Measurements from ENCODE around the gene GCGR. TPM values are rescaled to one million over a fixed set of nuclear protein-coding genes. Genes with fewer than 3 reads are reported as not detected.
A peak's percentile ranks its signal among the peaks of the same experiment; 100 is the strongest.

Gene GCGR
- polyA plus RNA-seq, 1 donor from 2014 or later, result not detected

- Mint-ChIP-seq H3K9me3 (no peaks in the 10 kb centered on the region), H3K36me3 (no peaks in the 10 kb centered on the region), H3K27ac (no peak overlapping the region), H3K4me3 (no peak overlapping the region), H3K4me1 (peaks cover 0 to 2% (median 0%) of the 10 kb centered on the region in 3 donors), H3K27me3 (peaks cover 13% of the 10 kb centered on the region)
Measured at GRCh38 chr17:81808778-81809555, 5.0 kb downstream of the GCGR start.

- H3K36me3 Mint-ChIP-seq, result no peaks in the 10 kb centered on the region
- no peaks in the 10 kb centered on the region for H3K9me3 Mint-ChIP-seq
- peaks cover 0 to 2% (median 0%) of the 10 kb centered on the region in 3 donors for H3K4me1 Mint-ChIP-seq
- H3K4me3 Mint-ChIP-seq, result no peak overlapping the region
- H3K27me3 Mint-ChIP-seq, result peaks cover 13% of the 10 kb centered on the region
- H3K27ac Mint-ChIP-seq, result no peak overlapping the region
Measured at GRCh38 chr17:81809556-81809998, 5.6 kb downstream of the GCGR start.

GRCh38 chr17:81810476-81810875 lies 6.5 kb downstream of the GCGR start:
- Mint-ChIP-seq H3K4me3 (no peak overlapping the region), H3K36me3 (no peaks in the 10 kb centered on the region), H3K9me3 (no peaks in the 10 kb centered on the region), H3K4me1 (peaks cover 0 to 2% (median 0%) of the 10 kb centered on the region in 3 donors), H3K27ac (no peak overlapping the region), H3K27me3 (peaks cover 10% of the 10 kb centered on the region)

- H3K27ac Mint-ChIP-seq, result no peak overlapping the region
- H3K4me3 Mint-ChIP-seq, result no peak overlapping the region
- H3K36me3 Mint-ChIP-seq, result no peaks in the 10 kb centered on the region
- H3K4me1 Mint-ChIP-seq, result peaks cover 0 to 3% (median 0%) of the 10 kb centered on the region in 3 donors
- no peaks in the 10 kb centered on the region for H3K9me3 Mint-ChIP-seq
- peaks cover 10% of the 10 kb centered on the region for H3K27me3 Mint-ChIP-seq
Measured at GRCh38 chr17:81810892-81811704, 7.1 kb downstream of the GCGR start.

GRCh38 chr17:81811705-81812570 lies 8.0 kb downstream of the GCGR start:
- H3K27ac Mint-ChIP-seq, result no peak overlapping the region
- H3K4me1 Mint-ChIP-seq, result peaks cover 0 to 7% (median 0%) of the 10 kb centered on the region in 3 donors
- no peaks in the 10 kb centered on the region for H3K9me3 Mint-ChIP-seq
- no peak overlapping the region for H3K4me3 Mint-ChIP-seq
- peaks cover 13% of the 10 kb centered on the region for H3K27me3 Mint-ChIP-seq
- H3K36me3 Mint-ChIP-seq, result no peaks in the 10 kb centered on the region

- H3K27me3 Mint-ChIP-seq, result peaks cover 11% of the 10 kb centered on the region
- H3K4me1 Mint-ChIP-seq, result peaks cover 0 to 7% (median 0%) of the 10 kb centered on the region in 3 donors
- no peak overlapping the region for H3K4me3 Mint-ChIP-seq
- no peak overlapping the region for H3K27ac Mint-ChIP-seq
- H3K9me3 Mint-ChIP-seq, result peaks cover 0 to 2% (median 0%) of the 10 kb centered on the region in 3 donors
- H3K36me3 Mint-ChIP-seq, result no peaks in the 10 kb centered on the region
Measured at GRCh38 chr17:81812571-81813370, 8.8 kb downstream of the GCGR start.

GRCh38 chr17:81813371-81813684 lies 9.4 kb downstream of the GCGR start:
- H3K27ac Mint-ChIP-seq, result no peak overlapping the region
- peaks cover 0 to 2% (median 0%) of the 10 kb centered on the region in 3 donors for H3K9me3 Mint-ChIP-seq
- H3K36me3 Mint-ChIP-seq, result no peaks in the 10 kb centered on the region
- no peak overlapping the region for H3K4me3 Mint-ChIP-seq
- peaks cover 11% of the 10 kb centered on the region for H3K27me3 Mint-ChIP-seq
- peaks cover 0 to 7% (median 0%) of the 10 kb centered on the region in 3 donors for H3K4me1 Mint-ChIP-seq

- Mint-ChIP-seq H3K4me3 (no peak overlapping the region), H3K36me3 (no peaks in the 10 kb centered on the region), H3K9me3 (peaks cover 0 to 2% (median 0%) of the 10 kb centered on the region in 3 donors), H3K27ac (no peak overlapping the region), H3K27me3 (peaks cover 10% of the 10 kb centered on the region), H3K4me1 (peaks cover 0 to 6% (median 0%) of the 10 kb centered on the region in 3 donors)
Measured at GRCh38 chr17:81813861-81814683, 10.1 kb downstream of the GCGR start.

- Mint-ChIP-seq H3K4me1 (peaks cover 0 to 5% (median 0%) of the 10 kb centered on the region in 3 donors), H3K27ac (no peak overlapping the region), H3K27me3 (peaks cover 6% of the 10 kb centered on the region), H3K9me3 (peaks cover 0 to 2% (median 0%) of the 10 kb centered on the region in 3 donors), H3K36me3 (no peaks in the 10 kb centered on the region), H3K4me3 (no peak overlapping the region)
Measured at GRCh38 chr17:81814748-81815645, 11.0 kb downstream of the GCGR start.

GRCh38 chr17:81815646-81815986 lies 11.7 kb downstream of the GCGR start:
- Mint-ChIP-seq H3K27ac (no peak overlapping the region), H3K27me3 (peaks cover 3% of the 10 kb centered on the region), H3K4me3 (no peak overlapping the region), H3K36me3 (no peaks in the 10 kb centered on the region), H3K9me3 (peaks cover 0 to 2% (median 0%) of the 10 kb centered on the region in 3 donors), H3K4me1 (peaks cover 0 to 5% (median 0%) of the 10 kb centered on the region in 3 donors)

GRCh38 chr17:81817758-81818147 lies 13.8 kb downstream of the GCGR start:
- H3K27me3 Mint-ChIP-seq, result peaks cover 3% of the 10 kb centered on the region
- no peaks in the 10 kb centered on the region for H3K36me3 Mint-ChIP-seq
- peaks cover 0 to 2% (median 0%) of the 10 kb centered on the region in 3 donors for H3K9me3 Mint-ChIP-seq
- H3K27ac Mint-ChIP-seq, result peak overlapping the region in 1 of 3 donors; percentile 60
- no peak overlapping the region for H3K4me3 Mint-ChIP-seq
- H3K4me1 Mint-ChIP-seq, result peaks cover 0 to 5% (median 0%) of the 10 kb centered on the region in 3 donors

GRCh38 chr17:81819708-81820107 lies 15.8 kb downstream of the GCGR start:
- H3K4me1 Mint-ChIP-seq, result peaks cover 0 to 5% (median 0%) of the 10 kb centered on the region in 3 donors
- peaks cover 3% of the 10 kb centered on the region for H3K27me3 Mint-ChIP-seq
- no peak overlapping the region for H3K27ac Mint-ChIP-seq
- H3K4me3 Mint-ChIP-seq, result no peak overlapping the region
- peaks cover 3% of the 10 kb centered on the region for H3K36me3 Mint-ChIP-seq
- peaks cover 0 to 2% (median 0%) of the 10 kb centered on the region in 3 donors for H3K9me3 Mint-ChIP-seq
